SHP77 treated with DMSO at 0.1 percent for 48 hours (cell line): ENCODE data around the gene MGAT4B.
A peak's percentile ranks its signal among the peaks of the same experiment; 100 is the strongest.

Source experiments
- DNase-seq: peaks from one replicate; lab custom pipeline; 2025; lab: John Stamatoyannopoulos, UW

The MGAT4B gene

DNA sequence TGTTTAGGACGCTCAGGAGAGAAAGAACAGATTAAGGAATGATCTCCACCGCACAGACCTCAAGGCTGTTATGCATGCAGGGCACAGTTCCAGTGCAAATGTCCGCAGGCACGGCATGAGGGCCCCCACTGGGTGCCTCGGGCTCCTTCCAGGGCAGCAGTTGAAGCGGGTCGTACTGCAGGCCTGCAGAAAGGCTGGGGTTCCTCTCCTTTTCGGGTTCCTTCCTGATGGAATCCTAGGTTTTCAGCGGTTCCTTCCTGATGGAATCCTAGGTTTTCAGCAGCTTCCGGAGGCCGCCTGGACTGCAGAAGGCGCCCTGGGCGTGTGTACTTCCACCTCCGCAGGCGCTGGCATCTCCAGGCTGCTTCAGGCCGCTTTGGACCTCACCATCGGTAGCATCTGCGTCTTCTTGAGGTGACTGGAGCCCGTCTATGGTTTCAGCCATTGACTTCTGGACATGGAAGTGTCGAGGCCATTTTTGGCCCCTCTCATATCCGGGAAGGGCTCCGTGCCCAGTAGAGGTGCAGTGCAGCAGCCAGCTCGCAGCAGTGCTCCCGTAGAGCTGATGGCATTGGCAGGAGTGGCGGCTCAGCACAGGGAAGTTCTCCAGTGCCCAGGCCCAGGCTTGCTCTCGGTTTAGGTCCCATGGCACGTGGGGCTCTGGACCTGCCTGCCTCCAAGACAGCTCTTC, 5.6 kb upstream of the MGAT4B start:
- DNase-seq: no peak

DNA sequence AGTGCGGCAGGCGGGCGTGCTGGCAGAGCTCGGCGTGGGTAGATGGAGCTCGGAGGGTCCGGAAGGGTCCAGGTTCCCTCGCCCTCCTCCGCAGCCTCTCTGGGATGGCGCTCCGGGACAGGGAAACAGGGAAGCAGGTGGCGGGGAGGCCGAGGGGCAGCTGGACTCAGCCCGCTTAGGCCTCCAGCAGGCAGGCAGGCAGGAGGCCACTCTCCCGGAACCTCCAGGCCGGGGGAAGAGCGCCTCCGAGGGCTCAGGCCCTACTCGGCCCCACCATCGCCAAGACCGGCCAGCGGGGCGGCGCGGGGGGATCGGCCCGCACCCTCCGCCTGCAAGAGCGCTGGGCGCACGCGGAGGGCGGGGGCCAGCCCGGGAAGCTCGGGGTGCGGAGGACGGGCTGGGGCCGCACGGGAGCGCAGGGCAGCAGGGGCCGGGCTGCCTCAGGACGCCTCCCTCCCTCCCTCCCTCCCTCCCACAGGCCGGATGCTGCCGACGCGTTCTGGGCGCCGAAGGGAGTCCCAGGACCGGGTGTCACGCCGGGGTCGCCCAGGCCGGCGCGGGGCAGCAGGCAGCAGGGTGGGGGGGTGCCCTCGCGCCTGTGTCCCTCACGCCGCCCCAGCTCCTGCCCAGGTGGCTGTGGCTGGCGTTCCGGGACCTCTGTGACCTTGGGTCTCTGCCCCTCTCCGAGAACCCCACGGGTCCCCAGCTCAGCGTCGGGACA, 977 bp downstream of the MGAT4B start:
- DNase-seq: no peak

DNA sequence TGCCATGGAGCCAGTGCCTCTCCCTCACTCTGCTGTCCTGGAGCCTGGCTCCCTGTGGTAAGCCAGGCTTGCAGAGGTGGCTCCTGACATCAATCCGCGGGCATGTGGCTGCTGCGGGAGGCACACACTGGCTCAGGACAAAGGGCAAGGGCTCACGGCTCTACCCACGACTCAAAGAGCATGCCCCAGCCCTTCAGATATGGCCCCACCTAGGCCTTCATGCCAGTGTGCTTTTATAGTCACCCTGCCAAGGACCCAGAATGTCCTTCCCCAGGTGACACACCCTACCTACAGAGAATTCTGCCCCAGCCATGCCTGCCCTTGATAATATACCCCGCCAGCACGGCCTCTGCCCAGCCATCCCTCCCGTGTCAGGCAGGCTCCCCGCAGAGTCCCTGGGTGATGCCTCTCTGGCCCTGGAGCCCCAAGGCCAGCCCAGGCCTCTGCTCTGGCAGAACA, 1.6 kb downstream of the MGAT4B start:
- no peak for DNase-seq

DNA sequence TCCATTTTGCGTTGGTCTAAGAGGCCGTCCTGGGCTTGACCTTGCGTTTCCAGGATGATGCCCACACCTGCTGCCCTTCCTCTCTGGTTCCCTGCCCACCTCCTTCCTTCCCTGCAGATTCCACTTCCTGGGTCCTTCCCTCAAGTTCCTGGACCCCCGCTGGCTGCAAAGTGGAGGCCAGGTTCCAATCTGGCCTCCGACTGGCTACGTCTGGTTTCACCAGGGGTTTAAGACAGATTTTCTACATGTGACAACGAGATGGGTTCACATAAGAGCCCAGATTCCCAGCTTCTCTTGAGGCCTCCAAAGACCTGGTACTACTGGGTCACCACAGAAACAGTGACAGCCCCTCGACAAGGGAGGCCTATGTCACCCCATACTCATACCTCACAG, 2.1 kb downstream of the MGAT4B start:
- no peak for DNase-seq

DNA sequence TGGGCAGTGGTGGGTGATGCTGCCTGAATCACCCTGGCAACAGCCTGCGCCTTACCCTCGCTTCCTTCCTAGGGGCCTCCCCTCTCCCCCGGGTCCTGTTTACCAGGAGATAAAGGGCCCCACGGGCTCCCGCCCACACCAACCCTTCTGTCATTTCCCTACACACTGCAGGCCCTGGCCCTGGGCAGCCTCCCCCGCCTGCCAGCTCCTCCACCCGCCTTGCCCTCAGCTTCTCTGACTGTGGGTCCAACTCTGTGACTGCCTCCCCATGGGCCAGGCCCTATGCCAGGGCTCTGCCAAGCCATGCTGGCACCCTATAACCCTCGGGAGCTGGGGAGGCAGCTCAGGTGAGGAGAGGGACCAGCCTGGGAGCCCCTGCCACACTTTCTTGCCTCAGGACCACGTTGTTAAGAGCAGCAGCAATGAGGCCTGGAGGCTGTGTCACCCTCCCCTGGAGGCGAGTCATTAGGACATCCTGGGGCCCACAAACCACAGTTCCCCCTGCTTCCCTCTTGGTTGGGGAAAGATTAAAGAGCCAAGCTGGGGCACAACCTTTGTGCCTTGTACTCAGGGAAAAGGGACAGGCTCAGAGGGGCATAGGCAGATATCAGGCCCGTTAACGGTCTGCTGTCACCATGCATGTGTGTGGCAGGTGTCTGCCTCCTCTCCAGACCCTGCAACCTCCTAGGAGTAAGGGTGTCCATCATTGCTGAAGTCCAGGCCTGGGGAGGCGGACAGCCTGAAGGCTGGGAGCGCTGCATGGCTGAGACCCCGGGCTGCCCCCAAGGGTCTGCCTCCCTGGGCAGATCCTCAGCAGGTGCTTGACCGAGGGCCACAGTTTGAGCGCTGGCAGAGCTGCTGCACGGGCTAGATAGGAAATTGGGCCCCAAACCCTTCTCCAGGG, 2.8 kb downstream of the MGAT4B start:
- DNase-seq: no peak

DNA sequence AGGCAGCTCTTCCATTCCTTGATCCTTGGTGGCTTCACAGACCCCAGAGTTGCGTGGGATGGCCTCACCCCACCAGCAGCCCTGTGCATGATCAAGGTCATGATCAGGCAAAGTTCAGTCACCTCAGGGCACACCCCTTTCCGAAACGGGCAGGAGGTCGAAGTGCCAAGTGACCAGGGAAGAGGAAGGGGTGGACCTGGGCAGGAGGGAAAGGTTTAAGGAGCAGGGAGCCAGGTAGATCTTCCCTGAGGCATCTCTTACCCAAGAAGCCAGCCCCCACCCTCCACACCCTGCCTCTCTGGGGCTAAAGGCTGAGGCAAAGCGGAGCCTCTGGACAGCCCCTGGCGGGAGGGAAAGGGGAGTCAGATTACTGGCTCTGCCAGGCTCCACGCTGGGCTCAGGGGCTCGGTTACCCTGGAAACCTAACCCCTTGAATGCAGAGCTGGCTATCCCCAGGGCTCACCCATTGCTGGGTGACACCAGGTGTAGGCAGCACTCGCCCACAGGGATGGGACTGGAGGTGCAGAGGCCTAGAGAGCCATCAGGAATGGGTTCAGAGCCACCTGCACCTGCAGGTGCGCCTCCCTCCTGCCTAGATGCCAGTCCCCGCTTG, 3.6 kb downstream of the MGAT4B start:
- no peak for DNase-seq

DNA sequence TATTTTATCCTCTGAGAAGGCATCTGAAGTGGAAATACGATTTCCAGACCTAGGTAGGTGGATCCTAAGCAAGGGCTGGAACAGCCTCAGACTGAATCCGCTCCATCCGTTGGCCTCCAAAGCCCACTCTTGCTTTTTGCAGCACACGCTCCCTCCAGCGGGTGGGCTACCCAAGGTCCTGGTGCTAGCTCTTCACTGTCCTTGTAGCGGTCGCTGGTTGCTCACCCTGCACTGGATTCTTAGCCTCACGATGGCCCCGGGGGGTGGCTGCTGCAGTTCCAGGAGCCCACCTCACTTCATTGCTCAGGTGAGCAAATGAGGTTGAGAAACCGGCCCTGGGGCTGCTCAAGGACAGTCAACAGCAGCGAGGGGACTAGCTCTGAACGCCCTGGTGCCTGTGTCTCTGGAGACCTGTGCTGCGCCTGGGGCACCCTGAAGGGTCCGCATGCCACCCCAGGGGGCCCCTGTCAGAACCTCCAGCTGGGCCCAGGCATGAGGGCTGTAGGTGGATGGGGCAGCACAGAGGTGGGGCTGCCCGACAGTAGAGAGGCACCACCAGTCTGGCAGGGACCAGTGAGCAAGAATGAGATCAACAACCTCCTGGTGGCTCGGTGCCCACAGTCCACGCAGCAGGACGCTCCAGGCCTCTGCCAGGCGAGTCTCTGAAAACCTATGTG, 4.3 kb downstream of the MGAT4B start:
- no peak for DNase-seq

DNA sequence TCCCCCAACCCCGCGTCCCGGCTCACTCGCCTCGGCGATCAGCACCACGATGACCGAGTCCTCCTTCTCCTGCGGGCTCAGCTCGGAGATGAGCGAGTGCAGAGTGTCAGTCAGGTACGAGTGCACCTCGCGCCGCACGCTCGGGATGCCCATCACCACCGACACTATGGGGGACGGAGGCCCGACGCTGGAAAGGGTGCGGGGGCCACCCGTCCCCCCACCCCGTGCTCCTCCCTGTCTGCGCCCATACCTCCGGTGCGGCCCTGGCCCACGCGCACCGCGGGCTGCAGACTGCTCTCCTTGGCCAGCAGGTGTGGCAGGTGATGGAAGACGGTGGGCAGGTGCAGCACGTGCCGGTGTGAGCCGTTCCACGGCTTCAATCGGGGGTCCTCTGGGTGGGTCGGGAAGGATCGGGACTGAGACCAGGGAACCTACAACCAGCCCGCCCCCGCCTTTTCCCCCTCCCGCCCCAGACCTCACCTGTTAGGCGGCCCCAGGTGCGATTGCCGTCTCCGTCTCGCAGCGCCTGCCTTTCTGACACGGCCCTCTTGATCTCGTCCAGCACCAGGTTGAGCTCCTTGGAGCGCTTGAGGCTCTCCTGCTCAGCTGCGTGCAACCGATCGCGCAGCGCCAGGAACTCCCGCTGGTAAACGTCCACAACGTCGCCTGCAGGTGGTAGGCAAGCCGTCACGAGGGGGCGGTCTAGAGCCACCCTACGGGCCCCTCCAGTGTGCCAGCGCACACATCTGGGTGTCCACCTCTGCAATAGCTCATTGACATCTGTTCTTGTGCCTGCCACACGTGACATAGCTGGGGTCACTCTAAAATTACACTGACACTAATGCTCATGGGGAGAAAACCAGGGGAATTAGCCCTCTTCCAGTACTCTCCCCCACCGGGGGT, 5.1 kb downstream of the MGAT4B start:
- no peak for DNase-seq

DNA sequence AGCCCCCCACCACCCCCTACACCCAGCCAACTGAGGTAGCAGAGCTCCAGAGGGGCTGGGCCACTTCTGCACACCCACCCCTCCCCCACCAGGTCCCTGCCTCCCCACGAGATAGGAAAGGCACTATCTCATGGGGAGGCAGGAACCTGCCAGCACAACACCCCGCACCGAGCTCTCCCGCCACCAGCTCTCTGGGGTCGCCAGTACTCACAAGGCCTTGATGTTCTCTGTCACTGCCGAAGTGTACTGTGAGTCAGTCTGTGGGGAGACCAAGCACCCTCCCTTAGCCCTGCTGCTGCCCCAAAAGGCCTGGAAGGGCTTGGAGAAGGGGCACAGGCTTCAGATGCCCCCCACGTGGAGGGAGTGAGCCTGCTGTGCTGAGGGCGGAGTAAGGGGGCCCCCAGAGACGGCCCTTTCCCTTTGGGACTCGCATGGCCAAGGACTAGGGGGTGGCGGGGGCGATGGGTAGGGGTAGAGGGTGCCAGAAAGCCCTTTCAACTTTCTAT, 5.9 kb downstream of the MGAT4B start:
- DNase-seq: no peak

DNA sequence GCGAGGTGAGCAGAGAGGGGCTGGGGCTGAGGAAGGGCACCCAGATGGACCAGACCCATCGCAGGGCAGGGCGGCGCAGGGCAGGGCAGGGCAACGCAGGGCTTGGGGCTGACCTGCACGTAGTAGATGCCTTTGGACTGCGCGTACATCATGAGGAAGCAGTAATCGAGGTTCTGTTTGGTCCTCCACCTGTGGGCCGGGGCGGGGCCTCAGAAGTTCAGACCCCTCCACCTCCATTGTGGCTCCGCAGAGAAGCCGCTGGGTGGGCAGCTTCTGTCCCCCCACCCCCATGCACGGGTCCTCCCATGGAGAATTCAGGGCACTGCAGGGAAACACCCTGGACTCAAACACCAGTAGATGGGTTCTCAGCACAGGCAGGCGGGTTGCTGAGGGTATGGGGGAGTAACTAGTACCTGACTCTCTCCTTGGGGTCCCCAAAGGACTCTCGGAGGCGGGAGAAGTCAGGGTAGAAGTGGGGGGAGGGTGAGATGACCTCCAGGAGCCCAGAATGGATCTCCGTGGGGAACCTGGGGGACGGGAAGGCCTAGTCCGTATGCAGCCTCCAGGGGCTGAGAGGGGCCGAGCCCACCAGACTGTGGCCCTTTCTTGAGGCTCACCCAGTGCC, 6.5 kb downstream of the MGAT4B start:
- no peak for DNase-seq

DNA sequence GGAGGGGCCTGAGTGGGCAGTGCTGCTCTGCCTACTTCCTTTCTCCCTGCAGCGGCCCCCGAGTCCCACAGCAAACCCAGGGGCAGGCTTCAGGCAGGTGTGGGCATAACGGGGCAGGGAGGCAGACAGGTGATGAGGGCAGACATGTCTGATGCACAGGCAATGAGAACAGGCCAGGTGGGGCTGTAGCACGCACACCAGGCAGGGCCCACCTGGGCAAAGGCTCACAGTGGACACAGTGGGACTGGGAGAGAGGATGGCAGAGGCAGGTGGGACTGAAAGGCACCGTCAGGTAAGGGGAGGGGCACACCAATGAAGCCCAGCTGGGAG, 7.1 kb downstream of the MGAT4B start:
- no peak for DNase-seq

DNA sequence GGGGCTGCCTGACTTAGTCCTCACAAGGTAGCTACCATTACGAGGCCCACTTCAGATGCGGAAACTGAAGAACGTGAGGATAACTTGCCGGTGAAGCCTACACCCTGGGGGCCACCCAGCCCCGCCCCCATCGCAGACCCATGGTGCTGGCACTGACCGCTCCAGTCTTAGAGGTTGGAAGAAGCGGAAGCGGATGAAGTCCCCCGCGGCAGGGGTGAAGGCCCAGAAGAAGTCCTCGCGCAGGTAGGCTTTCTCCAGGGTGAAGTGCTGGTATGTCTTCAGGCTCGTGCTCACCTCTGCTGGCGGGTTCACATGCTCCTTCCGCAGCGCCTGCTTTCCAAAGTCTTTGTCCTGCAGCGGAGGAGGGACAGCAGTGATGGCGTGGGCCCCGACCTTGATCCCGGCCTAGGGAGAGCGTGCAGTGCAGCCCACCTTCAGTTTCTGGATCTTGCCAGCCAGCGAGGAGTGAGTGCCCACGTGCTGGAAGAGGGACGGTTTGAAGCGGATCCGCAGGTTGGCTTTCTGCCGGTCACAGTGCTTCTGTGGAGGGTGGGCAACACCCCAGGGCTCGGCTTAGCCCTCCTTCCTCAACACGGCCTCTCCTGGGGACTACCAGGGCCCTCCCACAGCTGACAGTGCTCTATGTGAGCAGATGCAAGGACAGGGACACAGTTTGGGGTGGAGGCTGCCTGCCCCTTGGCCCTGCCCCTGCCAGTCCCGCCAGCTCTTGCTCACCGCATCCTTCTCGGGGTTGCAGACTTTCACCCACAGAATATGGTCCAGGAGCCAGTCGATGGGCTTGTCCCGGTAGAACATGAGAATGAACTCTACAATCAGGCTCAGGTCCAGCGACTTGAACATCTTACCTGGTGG, 7.7 kb downstream of the MGAT4B start:
- no peak for DNase-seq

DNA sequence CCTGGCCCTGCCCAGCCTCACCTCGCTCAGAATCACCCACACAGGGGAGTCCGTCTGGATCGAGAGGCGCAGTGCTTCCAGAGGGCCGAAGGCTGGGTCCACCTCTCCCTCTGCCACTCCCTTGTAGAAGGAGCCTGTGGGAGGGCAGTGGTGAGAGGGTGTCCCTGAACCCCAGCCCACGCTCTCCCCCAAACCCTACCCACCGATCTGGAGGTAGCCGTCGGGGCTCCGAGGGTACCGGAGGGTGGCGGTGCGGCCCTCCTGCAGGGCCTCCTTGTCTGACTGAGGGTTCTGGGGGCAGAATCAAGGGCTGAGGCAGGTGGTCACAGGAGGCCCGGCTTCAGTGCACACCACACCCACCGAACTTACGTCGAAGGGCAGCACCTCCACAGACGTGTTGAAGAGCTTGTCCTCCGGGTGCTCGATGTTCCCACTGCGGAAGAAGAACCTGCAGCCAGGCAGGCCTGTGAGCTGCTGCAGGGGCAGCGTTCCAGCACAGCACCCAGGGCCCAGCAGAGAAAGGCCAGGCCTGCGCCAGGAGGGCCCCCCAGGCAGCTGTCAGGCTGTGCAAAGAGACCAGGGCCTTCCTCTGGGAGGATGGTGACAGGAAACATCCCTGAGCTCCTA, 8.4 kb downstream of the MGAT4B start:
- no peak for DNase-seq

DNA sequence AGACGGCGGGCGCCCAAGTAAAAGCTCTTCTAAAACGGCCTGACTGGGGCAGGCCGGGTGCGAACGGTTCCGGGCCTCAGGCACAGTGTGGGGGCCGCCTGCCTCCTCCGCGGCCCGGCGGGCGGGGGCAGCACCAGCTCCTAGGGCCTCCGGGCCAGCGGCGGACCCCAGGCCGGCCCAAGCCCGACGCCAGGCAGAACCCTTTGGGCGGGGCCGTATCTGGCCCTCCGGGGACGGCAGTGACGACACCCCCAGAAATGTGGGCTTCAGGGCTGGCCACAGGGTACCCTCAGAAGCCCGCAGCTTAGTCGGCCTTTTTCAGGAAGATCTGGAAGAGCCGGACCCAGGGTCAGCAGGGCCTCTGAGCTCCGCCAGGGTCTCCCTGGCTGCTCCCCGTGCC, 8.9 kb downstream of the MGAT4B start:
- no peak for DNase-seq

DNA sequence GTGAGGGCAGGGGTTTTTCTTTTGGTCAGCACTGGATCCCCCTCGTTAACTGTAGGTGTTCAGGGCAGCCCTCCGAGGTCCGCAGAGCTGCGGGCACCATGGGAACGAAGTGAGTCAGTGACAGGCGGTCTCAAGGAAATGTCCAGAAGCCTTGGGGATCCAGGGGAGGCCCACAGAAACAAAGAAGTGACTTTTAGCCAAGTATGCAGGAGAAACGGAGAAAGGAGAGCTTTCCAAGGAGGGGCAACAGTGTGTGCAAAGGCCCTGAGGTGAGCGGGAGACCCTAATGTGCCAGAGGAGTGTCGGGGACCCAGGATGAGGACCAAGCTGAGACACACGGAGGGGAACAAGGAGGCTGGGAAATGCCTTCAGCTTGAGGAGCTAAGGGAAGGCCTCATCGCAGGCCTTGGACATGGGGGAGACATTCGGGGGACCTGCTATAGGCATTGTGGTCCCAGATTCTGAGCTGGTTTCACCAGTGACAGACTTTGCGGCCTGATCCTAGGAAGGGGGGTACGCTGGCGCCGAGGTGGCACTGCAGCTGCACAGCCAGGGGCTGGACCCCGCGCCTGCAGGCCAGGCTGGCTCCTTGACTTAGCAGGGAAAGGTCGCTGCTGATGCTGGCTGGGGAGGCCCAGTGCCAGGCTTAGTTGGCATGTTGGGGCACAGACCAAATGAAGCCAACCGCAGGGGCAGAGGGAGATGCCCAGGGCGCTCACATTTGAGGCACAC, 9.6 kb downstream of the MGAT4B start:
- no peak for DNase-seq

DNA sequence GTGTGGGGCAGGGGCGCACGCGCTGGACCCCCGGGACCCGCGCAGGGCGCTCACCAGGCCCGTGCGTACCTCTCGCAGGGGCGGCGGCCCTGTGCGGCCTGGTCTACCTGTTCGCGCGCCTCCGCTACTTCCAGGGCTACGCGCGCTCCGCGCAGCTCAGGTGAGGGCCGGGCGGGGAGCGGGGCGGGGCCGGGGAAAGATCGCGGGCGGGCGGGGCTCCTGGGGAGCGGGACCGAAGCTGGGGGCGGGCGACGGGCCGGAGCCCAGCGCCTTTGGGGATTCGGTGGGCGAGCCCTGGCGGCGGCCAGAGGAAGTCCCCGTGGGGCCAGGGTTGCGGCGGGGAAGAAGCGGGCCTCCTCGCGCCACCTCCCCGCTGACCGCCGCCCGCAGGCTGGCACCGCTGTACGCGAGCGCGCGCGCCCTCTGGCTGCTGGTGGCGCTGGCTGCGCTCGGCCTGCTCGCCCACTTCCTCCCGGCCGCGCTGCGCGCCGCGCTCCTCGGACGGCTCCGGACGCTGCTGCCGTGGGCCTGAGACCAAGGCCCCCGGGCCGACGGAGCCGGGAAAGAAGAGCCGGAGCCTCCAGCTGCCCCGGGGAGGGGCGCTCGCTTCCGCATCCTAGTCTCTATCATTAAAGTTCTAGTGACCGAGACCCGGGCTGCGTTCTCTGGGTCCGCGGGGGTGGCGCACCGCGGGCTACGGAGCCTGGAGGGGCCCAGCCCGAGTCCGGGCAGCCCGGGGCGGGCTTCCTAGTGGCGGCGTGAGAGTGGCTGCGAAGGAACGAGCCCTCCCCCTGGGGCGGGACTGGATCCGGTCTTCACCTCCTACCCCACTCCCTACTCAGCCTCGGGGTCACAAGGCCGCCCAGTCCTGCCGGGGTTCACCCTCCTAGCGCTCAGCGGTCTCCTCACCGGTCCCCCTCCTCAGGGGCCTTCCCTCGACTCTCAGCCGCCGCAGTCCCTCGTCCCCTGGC, 10.5 kb downstream of the MGAT4B start:
- DNase-seq: peak; percentile 45
